T-helper 2 cell (primary cell): ENCODE results near the gene NSG1.

Source experiments
- DNase-seq, 5 experiments: peaks; one replicate each; pipeline versions ENCODE4 v3.0.0 to v3.0.0-alpha.2; 2012 to 2022

The NSG1 gene

GRCh38 chr4:4396628-4397440, 9.9 kb downstream of the NSG1 start:
- no peak for DNase-seq

- DNase-seq: no peak
These were observed 10.5 kb downstream of the NSG1 start for GRCh38 chr4:4397441-4397819.

- DNase-seq: no peak
These were observed 11.5 kb downstream of the NSG1 start for GRCh38 chr4:4398430-4398829.

GRCh38 chr4:4401036-4401435, 14.1 kb downstream of the NSG1 start:
- no peak for DNase-seq

- DNase-seq: no peak
These were observed 16.1 kb downstream of the NSG1 start for GRCh38 chr4:4402966-4403365.

- DNase-seq: no peak
These were observed 18.6 kb downstream of the NSG1 start for GRCh38 chr4:4405358-4405962.

- no peak for DNase-seq
These were observed 19.8 kb downstream of the NSG1 start for GRCh38 chr4:4406455-4407298.

GRCh38 chr4:4407299-4408131, 20.6 kb downstream of the NSG1 start:
- DNase-seq: no peak

- no peak for DNase-seq
These were observed 21.2 kb downstream of the NSG1 start for GRCh38 chr4:4408132-4408523.

GRCh38 chr4:4408576-4409335, 21.9 kb downstream of the NSG1 start:
- no peak for DNase-seq

- DNase-seq: no peak
These were observed 22.7 kb downstream of the NSG1 start for GRCh38 chr4:4409416-4410115.

GRCh38 chr4:4410271-4410670, 23.4 kb downstream of the NSG1 start:
- no peak for DNase-seq

- DNase-seq: no peak
These were observed 25.0 kb downstream of the NSG1 start for GRCh38 chr4:4411906-4412305.

- no peak for DNase-seq
These were observed 25.9 kb downstream of the NSG1 start for GRCh38 chr4:4412641-4413372.

GRCh38 chr4:4413373-4413725, 26.4 kb downstream of the NSG1 start:
- DNase-seq: no peak

GRCh38 chr4:4413806-4414205, 26.9 kb downstream of the NSG1 start:
- no peak for DNase-seq

GRCh38 chr4:4415107-4415805, 28.4 kb downstream of the NSG1 start:
- DNase-seq: no peak

- no peak for DNase-seq
These were observed 29.2 kb downstream of the NSG1 start for GRCh38 chr4:4415806-4416805.

GRCh38 chr4:4416981-4417380, 30.1 kb downstream of the NSG1 start:
- DNase-seq: no peak
